ENCODE measurements around the gene BBIP1.
A peak's percentile ranks its signal among the peaks of the same experiment; 100 is the strongest.

BBIP1 gene

DNA sequence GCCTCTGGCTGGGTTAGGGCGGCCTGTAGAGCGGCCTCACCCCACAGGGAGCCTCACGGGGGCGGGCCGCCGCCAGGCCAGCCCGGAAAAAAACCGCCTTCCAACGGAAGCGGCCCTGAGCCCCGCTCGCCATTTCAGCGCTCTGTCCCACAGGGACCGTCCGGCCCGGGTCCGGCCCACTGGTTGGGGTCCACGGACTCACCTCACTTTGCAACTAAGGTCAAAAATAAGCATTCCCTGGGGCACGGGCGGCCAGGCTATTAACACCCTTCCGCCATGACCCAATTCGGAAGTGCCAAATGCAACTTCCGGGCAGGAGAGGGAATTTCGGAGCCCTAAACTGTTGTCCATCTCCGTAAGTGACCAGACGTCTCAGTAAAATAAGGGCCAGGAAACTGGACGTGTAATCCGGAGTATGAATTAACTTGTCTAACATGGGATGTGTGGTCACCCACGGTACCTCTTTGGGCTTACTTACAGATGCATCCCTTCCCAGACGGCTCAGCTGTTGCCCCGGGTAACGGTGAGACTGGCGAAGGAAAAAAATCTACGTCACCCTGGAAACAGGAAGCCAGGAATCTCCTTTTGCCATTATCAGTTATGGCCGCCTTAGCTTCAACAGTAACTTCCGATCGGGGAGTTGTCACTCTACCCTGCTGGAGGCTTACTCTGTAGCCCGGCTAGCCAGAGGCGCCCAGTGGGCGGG lies at the start of gene BBIP1:
Gene BBIP1 (minus strand): TSS at position 538 of the 706 bp plus-strand sequence. CDS start 1,023 bp downstream, outside the sequence.
- peak; percentile 100 for FAIRE-seq

DNA sequence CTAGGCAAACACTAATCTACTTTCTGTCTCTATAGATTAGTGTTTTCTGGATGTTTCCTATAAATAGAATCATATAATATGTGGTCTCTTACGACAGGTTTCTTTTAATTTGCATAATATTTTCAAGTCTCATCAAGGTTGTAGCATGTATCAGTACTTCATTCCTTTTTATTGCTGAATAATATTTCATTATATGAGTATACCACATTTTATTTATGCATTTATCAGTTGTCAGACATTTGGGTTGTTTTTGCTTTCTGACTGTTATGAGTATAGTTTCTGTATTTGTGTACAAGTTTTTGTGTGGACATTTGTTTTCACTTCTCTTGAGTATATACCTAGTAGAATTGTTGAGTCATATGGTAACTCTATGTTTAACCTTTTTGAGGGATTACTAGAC lies 48.7 kb upstream of the BBIP1 start:
- FAIRE-seq, result no peak

DNA sequence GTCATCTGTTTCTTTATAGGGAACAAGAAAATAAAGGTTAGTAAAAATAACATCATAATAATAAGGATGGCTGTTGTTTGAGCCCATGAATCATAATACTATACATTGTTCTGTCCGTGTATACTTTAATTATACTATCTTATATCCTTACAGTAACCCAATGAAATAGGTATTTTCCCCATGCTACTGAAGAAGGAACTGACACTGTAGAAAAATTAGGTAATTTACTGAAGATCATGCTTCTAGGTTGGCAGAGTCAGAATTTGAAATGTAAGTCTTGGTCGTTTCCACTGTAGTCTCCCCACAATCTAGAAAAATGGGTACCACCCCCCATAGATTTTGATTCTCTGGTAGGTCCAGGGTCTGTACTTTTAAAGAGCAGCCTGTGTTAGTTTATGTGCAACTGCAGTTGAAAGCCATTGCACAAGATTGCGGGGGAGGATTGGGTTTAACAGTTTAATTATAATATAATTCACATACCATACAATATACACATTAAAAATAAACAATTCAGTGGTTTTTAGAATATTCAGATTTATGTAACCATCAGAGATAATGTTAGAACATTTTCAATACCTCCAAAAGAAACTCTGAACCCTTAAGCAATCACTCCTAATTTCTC lies 48.1 kb upstream of the BBIP1 start:
- no peak for FAIRE-seq

GRCh38 chr10:110966146-110966545 lies 47.2 kb upstream of the BBIP1 start:
- FAIRE-seq, result peak; percentile 45

- FAIRE-seq, result peak; percentile 24
These were observed 46.2 kb upstream of the BBIP1 start for GRCh38 chr10:110965216-110965615.

DNA sequence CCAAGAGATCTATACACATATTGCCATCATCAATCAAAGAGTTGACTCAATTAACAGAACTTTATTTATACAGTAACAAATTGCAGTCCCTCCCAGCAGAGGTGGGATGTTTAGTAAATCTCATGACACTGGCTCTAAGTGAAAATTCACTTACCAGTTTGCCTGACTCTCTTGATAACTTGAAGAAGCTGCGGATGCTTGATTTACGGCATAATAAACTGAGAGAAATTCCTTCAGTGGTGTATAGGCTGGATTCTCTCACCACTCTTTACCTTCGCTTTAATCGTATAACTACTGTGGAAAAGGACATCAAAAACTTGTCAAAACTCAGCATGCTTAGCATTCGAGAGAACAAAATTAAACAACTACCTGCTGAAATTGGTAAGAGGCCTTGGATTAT lies 45.7 kb upstream of the BBIP1 start:
- FAIRE-seq, result no peak

DNA sequence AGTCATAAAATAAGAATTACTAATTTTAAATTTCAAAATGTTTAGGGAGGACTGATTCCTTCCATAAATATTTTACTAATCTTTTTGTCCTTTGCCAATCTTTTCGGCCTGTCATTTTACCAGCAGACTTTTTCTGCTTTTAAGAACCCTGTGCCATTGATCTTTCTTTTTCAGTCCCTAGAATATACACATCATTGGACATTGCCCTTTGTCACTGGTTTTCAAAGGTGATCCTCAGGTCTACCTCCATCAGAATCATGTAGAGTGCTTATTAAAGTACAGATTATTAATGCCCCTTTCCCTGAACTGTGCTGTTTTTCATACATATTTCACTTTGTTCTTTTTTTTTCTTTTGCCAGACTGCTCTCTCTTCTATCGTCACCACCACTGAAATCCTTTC lies 44.2 kb upstream of the BBIP1 start:
- FAIRE-seq, result peak; percentile 68

- FAIRE-seq, result peak; percentile 70
These were observed 43.5 kb upstream of the BBIP1 start for GRCh38 chr10:110962443-110962842.

- FAIRE-seq, result no peak
These were observed 41.3 kb upstream of the BBIP1 start for GRCh38 chr10:110960333-110960712.

- no peak for FAIRE-seq
These were observed 40.7 kb upstream of the BBIP1 start for GRCh38 chr10:110959379-110960332.

DNA sequence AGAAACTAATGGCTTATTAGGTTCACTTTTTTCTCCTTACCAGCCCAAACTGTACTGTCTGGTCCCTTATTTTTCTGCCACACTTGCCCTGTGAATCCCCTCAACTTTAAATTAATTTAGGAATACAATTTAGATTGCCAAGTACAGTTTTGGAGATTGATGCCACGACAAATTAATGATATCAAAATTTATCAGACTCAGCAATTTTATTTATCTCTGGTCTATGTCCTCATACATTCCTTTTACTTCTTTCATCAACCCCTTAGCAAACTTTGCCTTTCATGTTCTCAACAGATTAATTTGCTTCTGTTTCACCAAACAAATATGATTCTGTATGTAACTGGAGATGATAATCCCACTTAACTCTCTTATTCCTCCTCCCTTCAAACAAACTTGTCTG lies 38.6 kb upstream of the BBIP1 start:
- FAIRE-seq, result no peak

DNA sequence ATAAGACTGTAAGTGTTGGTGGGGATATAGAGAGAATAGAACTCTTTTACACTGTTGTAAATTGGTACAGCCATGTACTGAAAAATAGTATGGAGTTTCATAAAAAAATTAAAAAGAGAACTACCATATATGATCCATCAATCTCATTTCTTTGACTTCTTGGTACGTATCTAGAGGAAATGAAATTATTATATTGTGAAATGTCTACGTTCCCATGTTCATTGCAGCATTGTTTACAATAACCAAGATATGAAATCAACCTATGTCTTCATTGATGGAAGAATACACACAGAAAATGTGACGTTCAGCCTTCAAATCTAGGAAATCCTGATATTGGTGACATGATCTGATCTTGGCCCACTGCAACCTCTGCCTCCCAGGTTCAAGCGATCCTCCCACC lies 32.4 kb upstream of the BBIP1 start:
- FAIRE-seq, result no peak

DNA sequence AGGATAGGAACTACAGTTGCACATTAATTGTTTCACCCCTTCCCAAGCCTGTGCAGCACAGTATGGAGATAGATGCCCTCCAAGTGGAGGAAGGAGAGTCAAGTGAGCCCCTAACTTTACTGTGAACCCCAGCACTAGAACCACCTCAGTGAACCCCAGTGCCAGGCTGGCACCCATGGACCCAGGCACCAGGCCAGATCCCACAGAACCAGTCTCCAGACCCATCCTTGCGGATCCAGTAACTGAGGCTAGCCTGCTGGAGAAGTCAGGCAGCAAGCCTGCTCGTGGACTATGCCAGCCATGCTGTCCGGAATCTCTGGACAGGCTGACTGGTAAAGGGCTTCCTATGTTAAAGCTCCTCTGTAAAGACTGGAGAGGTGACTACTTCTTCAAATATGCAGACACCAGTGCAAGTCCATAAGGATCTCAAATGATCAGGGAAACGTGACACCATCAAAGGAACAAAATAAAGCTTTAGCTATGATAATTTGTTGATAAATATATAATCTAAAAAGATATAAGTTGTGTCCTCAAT lies 28.1 kb upstream of the BBIP1 start:
- FAIRE-seq, result no peak

- no peak for FAIRE-seq
These were observed 27.5 kb upstream of the BBIP1 start for GRCh38 chr10:110946496-110946895.

DNA sequence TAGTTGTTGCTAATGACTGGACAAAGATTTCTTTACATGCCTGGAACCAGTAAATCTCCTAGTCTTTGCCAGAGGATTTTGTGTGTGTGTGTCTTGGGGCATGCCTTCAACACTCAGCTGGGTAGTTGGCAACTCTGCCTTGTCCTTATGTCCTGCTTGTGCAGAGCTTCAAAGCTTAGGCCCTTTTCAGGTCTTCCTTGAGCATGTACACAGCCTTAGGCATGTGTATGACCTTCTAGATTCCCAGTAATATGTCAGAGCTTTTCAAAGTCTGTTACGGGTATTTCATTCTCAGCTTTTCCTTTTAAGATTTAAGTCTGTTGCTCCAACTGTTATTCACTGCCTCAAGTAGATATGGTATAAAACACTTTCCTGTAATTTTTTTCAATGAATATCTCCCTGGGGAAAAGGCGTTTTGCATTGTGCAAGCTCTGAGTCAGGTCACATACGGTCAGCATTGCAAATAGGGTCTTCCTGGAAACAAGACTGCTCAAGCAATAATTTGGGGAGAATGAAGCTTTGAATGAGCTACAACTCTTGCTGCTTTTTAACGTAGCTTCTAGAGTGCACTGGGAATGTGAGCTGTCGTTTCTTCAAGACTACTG lies 25.9 kb upstream of the BBIP1 start:
- no peak for FAIRE-seq

DNA sequence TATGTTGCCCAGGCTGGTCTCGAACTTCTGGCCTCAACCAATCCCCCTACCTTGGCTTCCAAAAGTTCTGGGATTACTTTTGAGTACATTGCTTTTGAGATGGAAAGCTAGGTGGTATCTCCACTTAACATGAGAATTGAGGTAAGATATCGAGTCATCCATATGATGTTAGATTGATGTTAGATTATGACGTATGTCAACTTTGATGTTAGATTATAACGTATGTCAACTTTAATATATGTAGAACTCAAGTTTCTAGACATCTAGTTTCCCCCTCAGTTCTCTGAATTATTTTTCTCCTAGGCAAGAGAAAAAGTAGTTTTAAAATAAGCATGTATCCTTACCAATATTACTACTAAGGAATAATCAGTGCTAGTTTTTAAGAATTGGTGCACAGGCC lies 20.4 kb upstream of the BBIP1 start:
- FAIRE-seq, result peak; percentile 90

DNA sequence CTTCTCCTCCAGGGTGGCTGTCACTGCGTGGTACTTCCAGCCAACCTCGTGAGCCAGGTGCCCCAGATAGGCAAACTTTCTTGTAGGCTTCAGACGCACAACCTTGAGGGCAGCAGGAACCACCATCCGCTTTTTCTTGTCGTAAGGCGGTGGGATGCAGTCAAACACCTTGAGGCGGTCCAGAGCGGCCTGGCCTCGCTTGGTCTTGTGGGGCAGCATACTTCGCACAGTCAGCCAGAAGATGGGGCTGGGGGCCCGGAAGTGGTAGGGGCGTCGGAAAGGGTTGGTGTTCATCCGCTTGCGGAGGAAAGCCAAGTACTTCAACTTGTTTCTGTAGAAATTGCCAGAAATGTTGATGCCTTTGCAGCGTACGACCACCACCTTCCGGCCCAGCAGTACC lies 17.8 kb upstream of the BBIP1 start:
- no peak for FAIRE-seq

DNA sequence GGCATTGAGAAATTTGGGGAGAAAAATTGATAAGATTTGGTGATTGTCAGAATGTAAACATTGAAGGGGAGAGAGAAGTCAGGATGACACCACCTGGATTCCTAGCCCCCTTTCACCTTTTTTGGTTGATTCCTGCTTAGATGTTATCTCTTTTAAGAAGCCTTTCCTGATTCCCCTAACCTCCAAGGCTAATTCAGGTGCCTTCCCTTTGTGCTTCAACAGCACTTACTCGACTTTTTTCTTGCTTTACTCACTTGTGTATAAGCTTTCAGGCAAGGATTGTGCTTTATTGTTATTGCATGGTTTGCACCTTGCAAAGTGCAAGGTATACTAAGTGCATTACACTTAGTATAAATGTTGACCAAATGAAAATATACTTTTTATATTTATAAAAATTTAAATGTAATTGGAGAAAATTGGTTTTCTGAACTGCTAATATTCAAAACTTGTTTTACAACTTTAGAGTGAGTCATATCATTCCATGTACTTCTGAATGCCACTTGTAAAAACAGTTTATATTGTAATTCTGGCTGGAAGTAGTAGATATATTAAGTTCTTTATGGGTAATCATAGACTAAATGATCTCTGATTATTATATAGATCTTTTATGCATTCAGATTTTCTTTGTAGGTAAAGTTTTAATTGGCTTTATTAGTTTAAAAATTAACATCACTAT lies 13.7 kb upstream of the BBIP1 start:
- peak; percentile 41 for FAIRE-seq

DNA sequence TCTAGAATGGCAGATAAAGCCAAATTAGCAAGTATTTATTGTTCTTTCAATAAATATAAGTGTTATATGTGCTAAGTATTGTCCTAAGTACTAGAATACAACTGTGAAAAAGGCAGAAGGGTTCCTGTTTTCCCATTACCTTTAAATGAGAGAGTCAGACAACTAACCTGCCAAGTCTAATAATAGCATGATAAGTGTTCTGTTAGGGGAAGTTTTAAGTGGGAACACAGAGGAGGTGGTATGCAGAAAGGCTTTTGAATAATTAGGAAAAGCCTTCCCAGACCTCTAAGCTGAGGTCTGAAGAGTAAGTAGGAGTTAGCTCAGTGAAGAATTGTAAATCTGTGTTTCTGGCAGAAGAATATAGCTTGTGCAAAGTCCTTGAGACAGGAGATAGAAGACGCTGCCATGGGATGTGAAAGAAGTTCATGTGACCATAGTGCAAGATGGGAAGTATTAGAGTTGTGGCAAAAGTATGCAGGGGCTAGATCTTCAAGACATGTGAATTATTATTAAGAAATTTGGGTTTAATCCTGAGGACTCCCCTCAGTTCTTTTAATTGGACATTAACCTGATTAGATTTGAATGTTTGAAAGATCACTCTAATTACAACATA lies 12.9 kb upstream of the BBIP1 start:
- peak; percentile 55 for FAIRE-seq

GRCh38 chr10:110927461-110927860 lies 8.5 kb upstream of the BBIP1 start:
- FAIRE-seq, result no peak

DNA sequence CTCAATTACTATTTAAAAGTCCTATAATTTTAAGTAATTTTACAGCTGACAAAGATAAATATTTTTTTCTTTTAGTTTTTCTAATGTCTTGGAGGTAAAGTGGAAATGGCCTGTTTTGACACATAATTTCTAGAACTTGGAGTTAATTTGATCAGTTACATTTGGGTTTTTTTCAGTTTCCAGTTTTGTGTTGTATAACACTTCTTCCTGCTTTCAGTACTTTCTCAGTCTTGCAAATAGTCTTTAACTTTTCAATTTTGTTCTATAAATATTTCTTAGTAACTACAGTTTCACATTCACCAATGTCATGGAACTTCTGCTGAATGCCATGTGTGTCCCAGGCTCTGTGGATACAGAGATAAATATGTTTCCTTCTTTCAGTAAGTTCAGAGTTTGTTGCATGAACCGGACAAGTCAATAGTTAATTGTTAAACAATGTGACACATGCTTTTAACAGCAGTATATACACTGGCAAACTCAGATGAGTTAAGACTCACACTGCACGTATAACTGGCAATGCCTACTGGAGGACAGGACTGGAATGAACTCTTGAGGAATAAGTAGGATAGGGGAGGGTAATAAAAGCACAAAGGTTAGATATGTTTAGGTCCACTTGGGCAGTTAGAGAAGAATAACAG lies 5.0 kb upstream of the BBIP1 start:
- FAIRE-seq, result peak; percentile 89
